IMR-90 (cell line): ENCODE results near the gene CDC42BPA. TPM values are rescaled to one million over a fixed set of nuclear protein-coding genes. Genes with fewer than 3 reads are reported as not detected.

Experiments used
- ATAC-seq: fragments of 200-7000 bp; cut with Tn5 transposase; 2 replicates; pipeline ENCODE4 v1.9.1; 2020; ENCODE audit warnings: low read depth, mild to moderate bottlenecking, moderate library complexity
- BruUV-seq: library from RNA; stranded (reverse); fragments of 400-500 nt; replicated peaks from 2 replicates; lab custom pipeline; 2021; lab: Mats Ljungman, UMichigan
- CTCF ChIA-PET: fragments of 300-600 bp; formaldehyde crosslinking; extraction: SDS; loops from one replicate; lab custom pipeline; 2021; ENCODE audit warnings: antibody characterized with exemption; lab: Yijun Ruan, JAX
- POLR2A ChIA-PET: fragments of 300-600 bp; sonication (Branson Sonifier 250); formaldehyde crosslinking; loops from one replicate; lab custom pipeline; 2022; ENCODE audit warnings: antibody characterized with exemption; ENCODE audit not compliant: unreplicated experiment; lab: Charles Lee
- DNase-seq: peaks from one replicate; pipeline ENCODE4 v3.0.0; 2013
- H2AFZ ChIP-seq: replicated peaks from 2 replicates; pipeline ENCODE3; 2013; ENCODE audit warnings: low read length, mild to moderate bottlenecking; ENCODE audit not compliant: poor library complexity
- H2AK5ac ChIP-seq: 2 replicates; pipeline ENCODE4 v1.6.1; 2013; ENCODE audit warnings: low read depth, low read length, inconsistent platforms
- H2AK9ac ChIP-seq: replicated peaks from 2 replicates; pipeline ENCODE3; 2013; ENCODE audit warnings: mild to moderate bottlenecking, low read depth, low read length, moderate library complexity; ENCODE audit not compliant: poor library complexity
- H2BK120ac ChIP-seq: 2 replicates; pipeline ENCODE4 v1.6.1; 2013; ENCODE audit warnings: low read depth, low read length, inconsistent platforms
- H2BK15ac ChIP-seq: 3 replicates; pipeline ENCODE4 v1.6.1; 2013; ENCODE audit warnings: low read depth, low read length, inconsistent platforms
- H2BK20ac ChIP-seq: 2 replicates; pipeline ENCODE4 v1.6.1; 2013; ENCODE audit warnings: low read depth, mild to moderate bottlenecking, inconsistent platforms, low read length, moderate library complexity
- H2BK5ac ChIP-seq: 2 replicates; pipeline ENCODE4 v1.6.1; 2013; ENCODE audit warnings: mild to moderate bottlenecking, low read depth, low read length, inconsistent platforms; ENCODE audit not compliant: poor library complexity, severe bottlenecking
- H3K14ac ChIP-seq: replicated peaks from 2 replicates; pipeline ENCODE4 v1.6.1; 2013; ENCODE audit warnings: low read depth, low read length, inconsistent platforms
- H3K18ac ChIP-seq: 2 replicates; pipeline ENCODE4 v1.6.1; 2013; ENCODE audit warnings: low read depth, low read length, control low read depth
- H3K23ac ChIP-seq: 2 replicates; pipeline ENCODE4 v1.6.1; 2013; ENCODE audit warnings: low read depth, low read length, inconsistent platforms
- H3K27ac ChIP-seq: 2 replicates; pipeline ENCODE4 v1.5.1; 2013; ENCODE audit warnings: mild to moderate bottlenecking, control low read depth, low read length; ENCODE audit not compliant: insufficient read depth
- H3K27me3 ChIP-seq: 2 replicates; pipeline ENCODE4 v1.6.1; 2013; ENCODE audit warnings: low read length; ENCODE audit not compliant: control insufficient read depth, insufficient read depth
- H3K36me3 ChIP-seq: 2 replicates; pipeline ENCODE4 v1.6.1; 2013; ENCODE audit warnings: low read length, mixed read lengths; ENCODE audit not compliant: control insufficient read depth, insufficient read depth
- H3K4ac ChIP-seq: 2 replicates; pipeline ENCODE4 v1.6.1; 2013; ENCODE audit warnings: low read depth, low read length, inconsistent platforms
- H3K4me1 ChIP-seq: 2 replicates; pipeline ENCODE4 v1.6.1; 2013; ENCODE audit warnings: low read length, mixed read lengths; ENCODE audit not compliant: control insufficient read depth, insufficient read depth
- H3K4me2 ChIP-seq: 2 replicates; pipeline ENCODE4 v1.6.1; 2013; ENCODE audit warnings: low read depth, mild to moderate bottlenecking, control low read depth, low read length, moderate library complexity
- H3K4me3 ChIP-seq: 2 replicates; pipeline ENCODE4 v1.5.1; 2013; ENCODE audit warnings: low read depth, mild to moderate bottlenecking, control low read depth, low read length, moderate library complexity; ENCODE audit not compliant: insufficient read depth
- H3K56ac ChIP-seq: 2 replicates; pipeline ENCODE4 v1.6.1; 2013; ENCODE audit warnings: low read length, inconsistent platforms; ENCODE audit not compliant: insufficient read depth; ENCODE audit errors: extremely low read depth
- H3K79me1 ChIP-seq, 2 experiments: 2 replicates each; pipeline ENCODE4 v1.6.1; 2013; ENCODE audit warnings: low read length in 2 of 2, inconsistent platforms in 1 of 2, low read depth in 1 of 2
- H3K9ac ChIP-seq: 2 replicates; pipeline ENCODE4 v1.6.1; 2013; ENCODE audit warnings: low read depth, low read length, control low read depth
- H3K9me1 ChIP-seq: 2 replicates; pipeline ENCODE4 v1.6.1; 2013; ENCODE audit warnings: low read length, inconsistent platforms; ENCODE audit not compliant: insufficient read depth
- H3K9me3 ChIP-seq: 2 replicates; pipeline ENCODE4 v1.6.1; 2013; ENCODE audit warnings: low read length; ENCODE audit not compliant: control insufficient read depth, insufficient read depth
- H4K20me1 ChIP-seq: 2 replicates; pipeline ENCODE4 v1.6.1; 2013; ENCODE audit warnings: low read length, inconsistent platforms; ENCODE audit not compliant: insufficient read depth
- H4K5ac ChIP-seq: 2 replicates; pipeline ENCODE4 v1.6.1; 2013; ENCODE audit warnings: mild to moderate bottlenecking, low read depth, low read length, control low read depth
- H4K8ac ChIP-seq, 2 experiments: 2 replicates each; pipeline ENCODE4 v1.6.1; 2013; ENCODE audit warnings: low read depth in 2 of 2, low read length in 2 of 2, control low read depth in 1 of 2, inconsistent platforms in 1 of 2
- H4K91ac ChIP-seq: 2 replicates; pipeline ENCODE4 v1.6.1; 2013; ENCODE audit warnings: low read depth, low read length, inconsistent platforms; ENCODE audit not compliant: insufficient read depth
- FOS ChIP-seq: fragments of 150-350 bp; IDR thresholded peaks from 2 replicates; pipeline ENCODE4 v1.6.1; 2016; ENCODE audit warnings: low read depth, low read length
- RFX5 ChIP-seq: IDR thresholded peaks from 2 replicates; pipeline ENCODE4 v1.8.0; 2012; ENCODE audit warnings: low read depth, mild to moderate bottlenecking, low read length, moderate library complexity
- WGBS, 2 experiments: methylation state at CpG; one replicate each; pipeline versions ENCODE4 v1.1.5 to v1.1.7; 2013; ENCODE audit warnings: missing lambda C conversion rate in 2 of 2; ENCODE audit not compliant: insufficient read length in 1 of 2; ENCODE audit errors: extremely low coverage in 2 of 2; 5-methylcytosine and 5-hydroxymethylcytosine counted together
- dilution Hi-C: fragments of 300-500 bp; cut with HindIII; formaldehyde crosslinking; loops from one replicate; pipeline ENCODE4 v1.14.3; 2018; ENCODE audit warnings: low sequenced_read_pairs; ENCODE audit not compliant: unreplicated experiment
- in situ Hi-C: fragments of 300-500 bp; cut with MboI; formaldehyde crosslinking; loops from 3 replicates; pipeline ENCODE4 v1.14.3; 2019; ENCODE audit warnings: low sequenced_read_pairs, inconsistent platforms, mixed read lengths
- intact Hi-C: fragments of 100-400 bp; cut with micrococcal nuclease; formaldehyde crosslinking; loops from 2 replicates; pipeline ENCODE4 v1.10.0; 2022
- polyA plus RNA-seq, 3 experiments: library from polyadenylated mRNA; depleted of rRNA; stranded (reverse); fragments of >200 nt; gene quantifications; 2 replicates each; pipeline ENCODE4 v1.2.3, GENCODE V29; 2012; ENCODE audit warnings: low replicate concordance in 1 of 3
- total RNA-seq: library from RNA; depleted of rRNA; stranded (reverse); fragments of >200 nt; gene quantifications from 2 replicates; pipeline ENCODE4 v1.2.3, GENCODE V29; 2012

Gene CDC42BPA
- total and polyA plus RNA-seq, 2 of the 4 experiments (the other 2 are of a cell fraction) = 9.4 to 27.8 TPM

- no peak overlapping the region for H2BK15ac ChIP-seq
- 0 out of 4 replicates have a peak, but pooled peaks cover 0 to 3% of the 10 kb centered on the region in 2 experiments for H3K79me1 ChIP-seq
- dilution Hi-C loops (no loop called here), in situ Hi-C loops (loop anchor here (10.0 kb wide), 1 partner anchor 114 kb away; no protein-coding TSS in a partner anchor), intact Hi-C loops (no loop called here)
- no peak overlapping the region for H2BK5ac ChIP-seq
- no peak overlapping the region for H3K4ac ChIP-seq
- ChIA-PET POLR2A (no interaction called here), CTCF (no interaction called here)
- peaks cover 7% of the 10 kb centered on the region; the same call in 1 of the 2 replicates for H4K20me1 ChIP-seq
- no peak overlapping the region for H3K4me2 ChIP-seq
- H2AK9ac ChIP-seq = no peak overlapping the region
- no peak overlapping the region for H2AFZ ChIP-seq
- BruUV-seq = no TSS peak
- DNase-seq = no peak
- H3K9ac ChIP-seq = no peak overlapping the region
- H3K9me1 ChIP-seq = no peaks in the 10 kb centered on the region
- H3K56ac ChIP-seq = no peak overlapping the region
- H4K5ac ChIP-seq = no peak overlapping the region
- no peak overlapping the region for H3K4me3 ChIP-seq
- TF ChIP-seq FOS (no peak), RFX5 (no peak)
- H3K36me3 ChIP-seq = no peaks in the 10 kb centered on the region
- no peak overlapping the region for H4K91ac ChIP-seq
- H3K18ac ChIP-seq = no peak overlapping the region
- H3K14ac ChIP-seq = no peak overlapping the region
- no peak for ATAC-seq
- H2AK5ac ChIP-seq = no peak overlapping the region
- H3K27me3 ChIP-seq = no peaks in the 10 kb centered on the region
- H3K4me1 ChIP-seq = no peaks in the 10 kb centered on the region
- no peak overlapping the region for H3K27ac ChIP-seq
- H2BK120ac ChIP-seq = no peak overlapping the region
- H3K9me3 ChIP-seq = no peaks in the 10 kb centered on the region
- no peak overlapping the region for H4K8ac ChIP-seq
- 40% methylated on average over 1 of the region's 4 CpGs; no CpG with 5 or more reads in 1 of the 2 experiments for WGBS, 2 experiments
- no peak overlapping the region for H3K23ac ChIP-seq
- no peak overlapping the region for H2BK20ac ChIP-seq
These were observed 2.2 kb upstream of the CDC42BPA start for GRCh38 chr1:227320476-227320875.
